EH (cell line): Measurements from ENCODE around the gene MFSD2B.
A peak's percentile ranks its signal among the peaks of the same experiment; 100 is the strongest.
"Not testable (repeated sequence)": the region's sequence is repeated elsewhere in the genome, so short reads cannot be mapped to it uniquely, and the experiment has no call there.

ENCODE experiments used
- DNase-seq: peaks from one replicate; pipeline ENCODE4 v3.0.0-alpha.2; 2015; ENCODE audit warnings: low read depth

The MFSD2B gene

DNA sequence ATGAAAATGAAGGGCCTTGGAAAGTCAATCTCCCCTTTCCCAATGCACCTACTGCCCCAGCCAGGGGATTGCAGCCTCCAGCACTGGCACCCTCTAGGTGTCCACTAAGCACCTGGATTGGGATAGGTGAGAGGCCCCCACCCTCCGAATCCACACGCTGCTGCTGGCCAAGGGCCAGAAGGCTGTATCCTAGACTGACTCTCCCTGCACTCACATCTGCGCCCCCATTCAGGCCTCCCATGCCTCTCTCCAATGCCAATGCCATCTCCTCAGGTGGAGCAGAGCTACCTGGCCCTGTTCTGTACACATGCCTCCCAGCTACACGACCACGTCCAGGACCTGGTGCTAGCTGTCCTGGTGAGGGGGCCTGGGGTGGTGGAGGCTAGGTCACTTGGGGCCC lies 9.8 kb downstream of the MFSD2B start:
- no peak for DNase-seq

DNA sequence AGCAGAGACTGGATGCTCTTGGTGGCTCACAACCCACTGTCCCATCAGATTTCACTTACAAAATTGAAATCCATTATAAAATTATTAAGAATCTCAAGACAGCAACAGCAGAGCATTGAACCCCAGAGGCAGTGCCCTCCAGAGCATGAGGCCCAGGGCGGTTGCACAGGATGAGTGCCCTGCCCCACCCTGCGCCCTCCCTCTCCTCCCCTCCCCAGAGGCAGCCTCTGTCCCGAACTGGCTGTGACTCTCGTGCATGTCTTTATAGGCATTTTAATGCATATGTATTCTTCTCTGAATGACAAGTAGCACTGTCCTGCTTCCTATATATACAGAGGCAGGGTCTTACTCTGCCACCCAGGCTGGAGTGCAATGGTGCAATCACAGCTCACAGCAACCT lies 10.4 kb downstream of the MFSD2B start:
- no peak for DNase-seq

DNA sequence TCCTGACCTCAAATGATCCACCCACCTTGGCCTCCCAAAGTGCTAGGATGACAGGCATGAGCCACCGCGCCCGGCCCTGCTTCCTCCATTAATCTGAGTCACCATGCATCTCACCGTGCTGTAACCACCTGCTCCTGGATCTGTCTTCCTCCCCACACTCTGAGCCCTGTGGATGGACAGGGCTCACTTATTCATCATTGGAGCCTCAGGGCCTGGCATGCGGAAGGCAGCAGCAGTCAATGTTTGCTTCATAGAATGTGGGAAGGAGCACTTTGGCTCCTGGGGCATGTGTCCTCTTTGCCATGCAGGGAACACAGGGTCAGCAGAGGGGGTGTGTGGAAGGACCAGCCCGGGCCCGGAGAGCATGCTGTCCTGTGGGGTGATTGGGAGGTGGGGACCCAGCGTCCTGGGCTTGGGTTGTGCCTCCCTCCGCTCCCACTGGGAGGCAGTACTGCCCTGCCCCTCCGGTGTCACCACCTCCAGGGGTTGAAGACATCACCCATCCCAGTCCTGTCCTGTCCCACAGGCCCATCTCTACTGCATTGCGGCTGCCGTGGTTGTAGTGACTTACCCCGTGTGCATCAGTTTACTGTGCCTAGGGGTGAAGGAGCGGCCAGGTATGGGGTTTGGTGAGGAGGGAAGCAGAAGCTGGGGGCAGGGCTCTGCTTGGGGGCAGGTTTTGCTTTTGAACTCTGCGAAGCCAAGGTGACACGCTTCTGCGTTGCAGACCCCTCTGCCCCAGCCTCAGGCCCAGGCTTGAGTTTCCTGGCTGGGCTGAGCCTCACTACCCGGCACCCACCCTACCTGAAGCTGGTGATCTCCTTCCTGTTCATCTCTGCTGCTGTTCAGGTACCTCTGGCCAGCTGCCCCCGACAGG lies 11.5 kb downstream of the MFSD2B start:
- peak; percentile 22 for DNase-seq

DNA sequence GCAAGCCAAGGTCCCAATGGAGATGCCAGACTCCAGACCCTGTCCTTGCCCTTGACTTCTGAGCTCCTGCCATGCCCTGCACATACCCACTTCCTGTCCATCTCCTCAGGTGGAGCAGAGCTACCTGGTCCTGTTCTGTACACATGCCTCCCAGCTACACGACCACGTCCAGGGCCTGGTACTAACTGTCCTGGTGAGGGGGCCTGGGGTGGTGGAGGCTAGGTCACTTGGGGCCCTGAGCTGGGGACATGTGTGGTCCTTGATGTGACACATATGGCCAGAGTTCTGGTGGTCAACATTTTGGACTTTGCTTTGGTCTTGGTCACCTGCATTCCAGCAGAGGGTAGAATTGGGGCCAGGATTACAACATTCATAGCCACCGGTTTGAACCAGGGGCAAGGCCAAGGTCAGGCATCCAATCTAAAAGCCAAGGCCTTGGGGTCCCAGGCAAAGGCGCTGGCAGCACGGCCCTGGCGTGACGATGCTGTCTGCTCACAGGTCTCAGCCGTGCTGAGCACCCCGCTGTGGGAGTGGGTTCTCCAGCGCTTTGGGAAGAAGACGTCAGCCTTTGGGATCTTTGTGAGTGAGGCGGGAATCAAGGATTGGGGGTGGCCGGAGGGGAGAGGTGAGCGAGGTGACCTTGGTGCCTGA lies 12.6 kb downstream of the MFSD2B start:
- no peak for DNase-seq

DNA sequence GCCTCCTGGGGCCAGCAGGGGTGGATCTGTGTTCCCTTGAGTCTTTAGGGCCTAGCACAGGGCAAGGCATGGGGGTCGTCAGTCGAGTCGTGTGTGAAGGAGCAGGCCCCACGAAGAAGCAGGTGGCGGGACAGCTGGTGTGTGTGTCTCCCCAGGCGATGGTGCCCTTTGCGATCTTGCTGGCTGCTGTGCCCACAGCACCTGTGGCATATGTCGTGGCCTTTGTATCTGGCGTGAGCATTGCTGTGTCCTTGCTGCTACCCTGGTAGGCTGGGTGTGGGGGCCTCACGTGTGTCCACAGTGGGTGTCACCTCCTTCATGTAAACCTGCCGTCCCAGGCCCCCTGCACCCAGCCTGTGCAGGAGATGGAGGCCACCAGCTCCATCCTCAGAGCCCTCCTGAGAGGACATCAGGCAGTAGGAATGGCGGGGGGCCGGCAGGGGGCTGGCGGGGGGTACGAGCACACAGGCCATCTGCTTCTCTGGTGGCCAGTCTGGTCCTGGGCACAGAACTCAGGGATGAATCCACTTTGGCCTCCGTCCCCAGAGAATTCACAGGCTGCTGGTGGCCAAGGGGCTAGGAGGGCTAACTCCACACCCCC lies 13.2 kb downstream of the MFSD2B start:
- DNase-seq: no peak

DNA sequence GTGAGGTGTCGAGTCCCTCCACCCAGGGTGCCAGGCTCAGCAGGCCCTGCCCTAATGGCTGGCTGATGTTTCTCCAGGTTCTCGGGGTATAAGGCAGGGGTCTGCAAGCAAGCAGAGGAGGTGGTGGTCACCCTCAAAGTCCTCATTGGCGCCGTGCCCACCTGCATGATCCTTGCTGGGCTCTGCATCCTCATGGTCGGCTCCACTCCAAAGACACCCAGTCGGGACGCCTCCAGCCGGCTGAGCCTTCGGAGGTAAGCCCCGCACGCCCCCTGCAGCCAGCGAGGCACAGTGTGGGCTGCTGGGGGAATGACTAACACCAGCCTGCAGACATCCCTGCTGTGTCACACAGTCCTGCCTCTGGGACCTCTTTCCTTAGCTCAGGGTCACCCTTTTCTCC lies 14.1 kb downstream of the MFSD2B start:
- DNase-seq: peak; percentile 61

DNA sequence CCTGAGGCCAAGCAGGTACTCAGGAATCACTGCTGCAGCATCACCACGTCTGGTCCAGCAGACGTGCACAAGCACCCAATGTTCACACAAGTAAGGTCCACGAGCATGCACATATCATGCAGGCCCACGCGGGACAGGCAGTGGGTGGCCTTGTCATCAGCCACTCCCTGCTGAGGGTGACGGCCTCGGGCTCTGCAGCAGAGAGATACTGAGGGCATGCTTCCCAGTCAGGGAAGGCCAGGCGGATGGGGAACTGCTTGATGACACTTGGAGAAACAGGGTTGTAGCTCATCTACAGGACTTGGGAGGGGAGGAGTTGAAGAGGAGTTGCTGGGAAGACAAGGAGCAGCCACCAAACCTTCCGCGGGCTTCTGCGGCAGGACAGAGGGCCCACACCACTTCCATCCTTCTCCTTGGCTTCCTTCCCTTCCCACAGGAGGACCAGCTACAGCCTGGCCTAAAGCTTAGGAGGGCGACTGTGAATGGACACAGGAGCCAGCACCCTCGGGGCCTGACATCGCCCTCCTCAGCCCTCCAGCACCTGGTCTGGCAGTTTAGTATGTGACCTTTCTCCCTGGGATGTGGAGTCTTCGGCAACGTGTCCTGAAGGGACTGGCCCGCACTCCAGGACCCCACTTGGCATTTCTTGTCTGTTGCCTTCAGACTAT lies 15.2 kb downstream of the MFSD2B start:
- DNase-seq: no peak

DNA sequence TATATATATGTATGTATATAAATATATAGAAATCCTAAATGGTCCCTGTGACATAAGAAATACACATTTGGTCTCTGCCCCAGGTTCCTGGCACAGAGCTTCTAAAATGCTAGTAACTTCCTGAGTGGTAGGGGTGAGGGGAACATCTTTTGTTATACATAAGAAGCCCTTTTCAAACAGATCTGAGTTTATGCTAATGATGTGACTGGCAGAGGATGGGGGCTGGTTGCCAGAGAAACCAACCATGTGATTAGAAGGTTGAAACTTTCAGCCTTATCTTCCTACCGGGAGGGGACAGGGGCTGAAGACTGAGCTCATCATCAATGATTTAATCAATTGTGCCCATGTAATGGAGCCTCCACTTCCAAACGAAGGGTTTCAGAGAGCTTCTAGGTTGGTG lies 16.3 kb downstream of the MFSD2B start:
- no peak for DNase-seq

DNA sequence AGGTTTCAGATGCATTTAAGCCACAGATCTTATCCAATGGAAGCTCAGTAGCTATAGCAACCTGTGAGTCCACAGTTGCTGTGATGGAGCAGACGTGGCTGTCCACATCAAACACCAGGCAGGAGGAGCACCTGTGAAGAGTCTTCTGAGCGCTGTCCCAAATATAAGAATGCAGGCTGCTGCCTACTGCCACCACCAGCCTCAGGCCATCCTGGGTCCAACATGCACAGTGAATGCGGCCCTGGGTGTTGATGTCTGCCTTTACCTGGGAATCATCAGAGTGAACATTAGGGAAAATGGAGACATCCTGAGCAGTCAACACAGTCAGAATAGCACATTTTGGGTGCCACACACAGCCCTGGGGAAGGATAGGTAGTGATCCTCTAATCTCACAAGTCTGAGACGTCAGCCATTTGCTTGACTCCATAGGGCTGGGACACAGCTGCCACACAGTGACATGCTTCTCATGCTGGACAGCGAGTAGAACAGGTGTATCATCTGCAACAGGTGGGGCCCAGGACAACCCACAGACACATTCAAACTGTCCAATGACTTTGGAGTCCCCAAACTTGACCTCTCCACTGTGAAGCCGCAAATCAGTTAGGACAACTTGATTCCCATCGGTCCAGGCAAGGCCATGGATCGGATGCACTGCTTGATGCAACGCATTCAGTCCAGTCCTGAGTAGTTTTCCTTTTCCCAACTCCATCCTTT lies 29.1 kb downstream of the MFSD2B start:
- DNase-seq: no peak

DNA sequence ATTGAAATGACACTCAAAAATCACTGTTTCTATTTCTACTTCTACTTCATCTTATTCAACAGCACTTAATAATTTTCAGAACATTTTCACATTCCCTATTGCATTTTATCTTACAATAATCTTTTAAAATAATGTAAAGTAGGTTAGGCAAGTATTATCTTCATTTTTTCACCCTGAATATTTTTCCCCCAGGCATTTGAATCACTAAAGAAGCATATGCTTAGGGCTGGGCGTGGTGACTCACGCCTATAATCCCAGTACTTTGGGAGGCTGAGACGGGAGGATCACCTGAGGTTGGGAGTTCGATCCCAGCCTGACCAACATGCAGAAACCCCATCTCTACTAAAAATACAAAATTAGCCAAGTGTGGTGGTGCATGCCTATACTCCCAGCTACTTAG lies 30.6 kb downstream of the MFSD2B start:
- peak; percentile 31 for DNase-seq

DNA sequence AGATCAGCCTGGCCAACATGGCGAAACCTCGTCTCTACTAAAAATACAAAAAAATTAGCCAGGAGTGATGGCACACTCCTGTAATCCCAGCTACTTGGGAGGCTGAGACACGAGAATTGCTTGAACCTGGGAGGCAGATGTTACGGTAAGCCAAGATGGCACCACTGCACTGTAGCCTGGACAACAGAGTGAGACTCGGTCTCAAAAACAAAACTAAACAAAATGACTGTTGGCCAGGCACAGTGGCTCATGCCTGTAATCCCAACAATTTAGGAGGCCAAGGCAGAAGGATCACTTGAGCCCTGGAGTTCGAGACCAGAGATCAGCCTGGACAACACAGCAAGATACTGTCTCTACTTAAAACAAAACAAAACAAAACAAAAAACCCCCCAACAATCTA lies 33.2 kb downstream of the MFSD2B start:
- DNase-seq: not testable (repeated sequence)

DNA sequence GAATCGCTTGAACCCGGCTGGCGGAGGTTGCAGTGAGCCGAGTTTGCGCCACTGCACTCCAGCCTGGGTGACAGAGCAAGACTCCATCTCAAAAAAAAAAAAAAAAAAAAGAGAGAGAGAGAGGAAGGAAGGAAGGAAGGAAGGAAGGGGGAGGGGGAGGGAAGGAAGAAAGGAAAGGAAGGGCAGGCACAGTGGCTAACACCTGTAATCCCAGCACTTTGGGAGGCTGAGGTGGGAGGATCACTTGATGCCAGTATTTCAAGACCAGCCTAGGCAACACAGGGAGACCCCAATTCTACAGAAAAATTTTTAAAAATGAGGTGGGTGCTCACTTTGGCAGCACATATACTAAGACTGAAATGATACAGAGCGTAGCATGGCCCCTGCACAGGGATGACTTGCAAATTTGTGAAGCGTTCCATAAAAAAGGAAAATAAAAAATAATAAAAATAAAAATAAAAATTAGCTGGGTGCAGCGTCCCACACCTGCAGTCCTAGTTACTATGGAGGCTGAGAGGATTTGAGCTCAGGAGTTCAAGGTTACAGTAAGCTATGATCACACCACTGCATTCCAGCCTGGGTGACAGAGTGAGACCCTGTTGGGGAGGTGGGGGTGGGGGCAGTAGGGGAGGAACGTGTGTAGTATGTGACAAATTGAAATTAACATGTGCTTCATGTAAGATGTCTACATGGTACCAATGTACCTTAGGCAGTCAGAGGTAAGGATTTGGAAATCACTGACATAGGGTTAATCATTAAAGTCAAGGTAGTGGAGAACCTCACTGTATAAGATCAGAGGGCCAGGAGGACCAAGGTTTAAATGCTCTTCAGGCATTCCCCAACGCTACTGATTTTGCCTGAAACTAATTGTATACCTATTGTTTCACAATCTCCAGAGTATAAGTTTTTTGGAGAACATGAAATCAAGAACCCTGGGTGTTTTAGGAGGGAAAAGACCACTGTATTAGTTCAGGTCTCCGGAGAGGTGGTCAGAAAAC lies 35.9 kb downstream of the MFSD2B start:
- DNase-seq: no peak

DNA sequence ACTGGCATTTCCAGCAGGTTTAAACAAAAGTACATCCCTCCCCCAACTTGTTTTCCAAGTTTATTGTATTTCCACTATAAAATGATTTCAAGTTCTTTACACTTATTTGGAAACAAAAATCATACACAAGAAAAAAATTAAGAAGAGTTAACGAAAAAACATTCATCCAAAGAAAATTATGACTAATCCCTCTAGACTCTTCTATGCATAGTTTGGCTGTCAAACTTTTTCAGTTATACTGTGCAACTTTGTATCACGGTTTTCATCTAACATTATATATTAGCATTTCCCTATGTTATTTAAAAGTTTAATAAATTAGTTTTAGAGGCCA lies 36.7 kb downstream of the MFSD2B start:
- peak; percentile 15 for DNase-seq

DNA sequence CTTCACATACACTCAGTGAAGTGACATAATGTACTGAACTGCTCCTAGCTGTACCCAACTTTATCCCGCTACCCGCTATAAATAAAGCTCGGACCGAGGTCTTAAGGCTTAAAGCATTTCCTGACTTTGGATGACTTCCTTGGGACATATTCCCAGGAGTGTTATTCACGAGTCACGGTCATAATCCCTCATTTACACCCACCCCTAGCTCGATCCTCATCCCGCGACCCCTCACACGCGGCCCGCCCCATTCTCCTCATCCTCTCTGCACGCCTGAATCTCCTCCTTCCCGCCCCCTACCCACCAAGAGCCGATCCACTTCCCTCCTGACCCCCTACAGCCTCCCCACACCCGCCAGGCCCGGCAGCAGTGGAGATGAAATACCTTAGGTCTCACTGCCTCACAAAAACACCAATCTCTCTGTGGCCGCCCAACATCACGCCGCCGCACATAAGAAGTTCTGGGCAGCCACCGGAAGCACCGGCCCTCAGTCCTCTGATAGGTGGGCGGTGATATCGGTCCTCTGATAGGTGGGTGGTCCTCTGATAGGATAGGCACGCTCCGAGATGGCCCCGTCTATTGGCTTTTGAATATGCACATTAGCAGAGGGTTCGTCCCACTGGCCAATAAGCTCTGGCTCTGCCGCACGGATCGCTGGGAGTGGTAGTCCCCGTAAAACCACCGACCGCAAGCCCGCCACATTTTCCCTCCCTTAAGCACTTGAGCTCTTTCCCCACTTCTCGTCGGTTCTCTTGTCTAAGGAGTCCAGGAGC lies 37.2 kb downstream of the MFSD2B start, which contains the start of gene WDCP:
WDCP (minus strand) TSS at position 462 of the 773 bp plus-strand sequence. CDS start 7,897 bp downstream, outside the sequence.
- DNase-seq: peak; percentile 99

DNA sequence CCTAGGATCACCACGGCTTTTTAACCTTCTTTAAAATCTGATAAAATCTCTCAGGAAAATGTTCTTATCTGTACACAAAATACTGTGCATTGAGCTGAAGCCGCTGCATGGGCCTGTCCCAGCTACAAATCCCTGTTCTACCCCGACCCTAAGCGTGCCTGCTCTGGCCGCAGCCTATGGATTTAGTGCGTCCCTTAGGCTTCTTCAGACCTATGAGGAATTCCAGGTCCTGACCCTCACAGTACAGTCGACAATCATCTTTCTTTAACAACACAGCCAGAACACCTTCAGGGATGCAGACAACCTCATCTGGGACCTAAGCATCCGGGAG lies 37.8 kb downstream of the MFSD2B start:
- no peak for DNase-seq

DNA sequence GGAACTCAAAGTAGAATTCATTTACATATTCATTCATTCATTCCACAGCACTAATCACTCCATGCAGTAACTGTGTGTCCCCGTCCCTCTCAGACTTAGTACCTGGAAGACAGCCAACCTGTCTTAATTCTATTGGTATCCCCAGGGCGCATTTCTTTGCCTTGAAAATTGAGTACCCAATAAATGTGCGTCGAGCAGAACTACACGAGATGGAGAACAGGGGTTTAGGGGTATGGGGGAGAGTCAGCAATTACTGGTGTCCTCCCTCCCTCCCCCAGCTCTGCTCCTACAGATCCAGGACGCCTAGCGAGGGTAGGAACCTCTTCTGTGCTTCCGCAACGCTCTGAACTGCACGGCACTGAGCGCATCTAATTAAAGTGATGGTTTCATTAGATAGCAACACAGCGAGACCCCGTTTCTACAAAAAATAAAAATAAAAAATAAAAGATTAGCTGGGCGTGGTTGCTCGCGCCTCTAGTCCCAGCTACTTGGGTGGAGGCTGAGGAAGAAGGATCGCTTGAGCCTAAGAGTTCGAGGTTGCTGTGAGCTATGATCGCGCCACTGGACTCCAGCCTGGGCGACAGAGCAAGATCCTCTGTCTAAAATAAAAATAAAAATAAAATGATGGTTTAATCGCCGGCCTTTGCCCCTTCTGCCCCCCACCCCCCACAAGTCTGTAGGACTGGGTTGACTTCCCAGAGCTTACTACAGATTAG lies 39.0 kb downstream of the MFSD2B start:
- DNase-seq: peak; percentile 26

DNA sequence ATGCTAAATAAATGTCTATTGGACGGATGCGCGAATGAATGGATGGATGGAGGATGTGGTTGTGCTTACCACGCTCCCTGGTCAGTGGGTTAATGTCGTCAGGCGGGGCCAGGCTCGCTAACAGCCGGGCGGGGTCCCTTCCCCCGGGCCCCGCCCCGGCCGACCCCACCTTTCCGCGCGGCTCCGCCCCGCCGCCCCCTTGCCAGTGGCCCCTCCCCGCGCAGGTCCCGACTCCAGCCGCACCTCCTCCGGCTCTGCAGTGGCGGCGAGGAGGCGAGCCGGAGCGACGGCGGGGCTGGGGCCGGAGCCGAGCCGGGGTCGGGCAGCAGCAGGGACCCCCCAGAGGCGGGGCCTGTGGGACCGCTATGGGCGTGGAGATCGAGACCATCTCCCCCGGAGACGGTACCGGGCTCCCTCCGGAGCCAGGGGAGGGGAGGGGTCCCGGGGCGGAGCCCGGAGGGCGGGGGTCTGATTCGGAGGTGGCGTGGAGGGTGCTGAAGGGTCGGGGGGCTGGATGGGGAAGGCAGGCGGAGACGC lies 39.7 kb downstream of the MFSD2B start, which contains the start of gene FKBP1B:
FKBP1B (plus strand) TSS at position 257 of the 537 bp plus-strand sequence; CDS start at position 366, 109 bp downstream.
- DNase-seq: peak; percentile 69

DNA sequence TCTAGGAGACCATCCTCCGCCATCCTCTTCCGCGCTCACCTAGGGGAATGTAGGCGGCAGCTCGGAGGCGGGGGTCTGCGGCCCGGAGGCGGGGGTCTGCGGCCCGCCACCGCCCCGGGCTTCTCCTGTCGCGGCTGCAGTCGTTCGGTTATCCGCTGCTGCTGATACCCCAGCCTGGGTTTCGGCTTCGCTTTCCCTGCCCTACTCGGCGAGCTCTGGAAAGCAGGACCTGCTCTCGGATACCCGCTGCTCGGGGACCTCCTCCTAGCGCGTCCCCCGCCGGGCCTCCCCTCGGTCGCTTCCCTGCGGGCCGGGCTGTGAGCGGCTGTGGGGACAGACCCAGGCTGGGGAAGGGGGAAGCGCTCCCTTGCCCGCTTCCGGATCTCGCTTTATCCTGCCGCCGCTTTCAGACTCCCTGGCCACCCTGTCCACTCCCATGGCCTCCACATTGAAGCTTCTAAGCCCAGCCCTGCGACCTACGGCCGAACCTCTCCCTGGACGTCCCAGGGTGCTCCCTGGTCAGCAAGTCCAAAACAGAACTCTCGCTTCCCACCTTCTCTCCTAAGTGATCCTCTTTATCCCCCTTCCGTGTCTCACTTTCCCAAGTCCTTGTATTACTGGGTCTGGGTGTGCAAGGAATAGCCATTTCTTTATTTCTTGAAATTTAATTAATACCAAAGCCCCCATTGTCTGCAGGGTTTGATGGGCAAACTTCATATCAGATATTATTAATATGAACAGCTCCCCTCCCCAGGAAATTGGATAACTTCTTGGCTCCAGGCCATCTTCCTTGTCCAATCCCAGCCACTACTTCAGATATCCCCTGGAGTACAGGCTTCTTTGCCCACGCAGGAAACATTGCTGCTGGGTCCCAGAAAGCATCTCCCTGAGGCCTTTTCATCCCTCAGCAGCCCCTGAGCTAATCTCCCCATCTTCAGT lies 40.4 kb downstream of the MFSD2B start:
- peak; percentile 32 for DNase-seq
